Activated CD4-positive, CD25-positive, alpha-beta regulatory T cell treated with anti-CD3 and anti-CD28 coated beads, Interleukin-2, amount 50 U/mL, for 16 hours (primary cell): ENCODE measurements around the gene NDUFB4.
"Not testable (repeated sequence)": the region's sequence is repeated elsewhere in the genome, so short reads cannot be mapped to it uniquely, and the experiment has no call there.

Experiments used
- DNase-seq: peaks from one replicate; pipeline ENCODE4 v3.0.0-alpha.2; 2020; ENCODE audit warnings: low read depth, low spot score

Gene NDUFB4

DNA sequence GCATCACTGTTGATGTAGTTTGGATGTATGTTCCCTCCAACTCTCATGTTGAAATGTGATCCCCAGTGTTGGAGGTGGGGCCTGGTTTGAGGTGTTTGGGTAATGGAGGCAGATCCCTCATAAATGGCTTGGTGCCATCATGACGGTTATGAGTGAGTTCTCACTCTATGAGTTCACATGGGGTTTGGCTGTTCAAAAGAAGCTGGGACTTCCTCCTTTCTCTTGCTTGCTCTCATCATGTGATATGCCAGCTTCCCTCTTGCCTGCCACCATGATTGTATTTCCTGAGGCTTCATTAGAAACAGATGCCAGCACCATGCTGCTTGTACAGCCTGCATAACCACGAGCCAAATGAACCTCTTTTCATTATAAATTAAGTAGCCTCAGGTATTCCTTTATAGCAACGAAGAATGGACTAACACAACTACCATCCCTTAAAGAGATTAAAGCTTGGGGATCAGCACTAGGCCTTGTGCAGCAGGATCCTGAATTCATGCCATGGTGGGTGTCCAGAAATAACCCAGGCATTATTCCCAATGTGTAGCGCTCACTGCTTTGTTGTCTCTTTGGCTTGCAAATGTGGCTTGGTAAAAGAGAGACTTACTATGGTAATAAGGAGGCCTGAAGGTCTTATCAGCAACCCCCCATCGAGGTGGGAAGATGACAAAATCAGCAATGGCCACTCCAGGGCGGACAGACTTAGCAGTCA is 41.9 kb downstream of the NDUFB4 start:
- DNase-seq = no peak

DNA sequence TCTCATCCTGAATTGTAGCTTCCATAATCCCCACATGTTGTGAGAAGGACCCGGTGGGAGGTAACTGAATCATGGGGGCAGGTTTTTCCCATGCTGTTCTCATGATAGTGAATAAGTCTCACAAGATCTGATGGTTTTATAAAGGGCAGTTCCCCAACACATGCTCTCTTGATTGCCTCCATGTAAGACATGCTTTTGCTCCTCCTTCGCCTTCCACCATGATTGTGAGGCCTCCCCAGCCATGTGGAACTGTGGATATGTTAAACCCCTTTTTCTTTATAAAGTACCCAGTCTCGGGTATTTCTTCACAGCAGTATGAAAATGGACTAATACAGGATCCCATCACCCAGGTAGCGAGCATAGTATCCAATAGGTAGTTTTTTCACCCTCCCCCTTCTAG is 42.7 kb downstream of the NDUFB4 start:
- DNase-seq = not testable (repeated sequence)

DNA sequence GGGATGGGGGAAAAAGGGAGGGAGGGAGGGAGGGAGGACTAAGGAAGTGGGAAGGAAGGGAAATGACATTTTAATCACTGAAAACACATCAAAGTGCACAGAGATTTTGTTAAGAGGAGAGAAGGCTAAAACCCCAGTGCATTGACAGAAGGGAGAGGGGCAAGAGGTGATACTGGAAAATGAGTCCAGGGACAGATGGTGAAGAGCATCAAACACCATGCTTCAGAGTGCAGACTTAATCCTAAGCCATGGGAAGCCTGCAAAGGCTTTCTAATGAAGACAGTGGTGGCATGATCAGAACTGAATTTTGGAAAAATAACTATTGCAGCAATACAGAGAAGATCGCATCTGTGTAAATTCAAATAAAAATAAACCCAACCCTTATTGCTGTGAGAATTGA is 44.1 kb downstream of the NDUFB4 start:
- no peak for DNase-seq

DNA sequence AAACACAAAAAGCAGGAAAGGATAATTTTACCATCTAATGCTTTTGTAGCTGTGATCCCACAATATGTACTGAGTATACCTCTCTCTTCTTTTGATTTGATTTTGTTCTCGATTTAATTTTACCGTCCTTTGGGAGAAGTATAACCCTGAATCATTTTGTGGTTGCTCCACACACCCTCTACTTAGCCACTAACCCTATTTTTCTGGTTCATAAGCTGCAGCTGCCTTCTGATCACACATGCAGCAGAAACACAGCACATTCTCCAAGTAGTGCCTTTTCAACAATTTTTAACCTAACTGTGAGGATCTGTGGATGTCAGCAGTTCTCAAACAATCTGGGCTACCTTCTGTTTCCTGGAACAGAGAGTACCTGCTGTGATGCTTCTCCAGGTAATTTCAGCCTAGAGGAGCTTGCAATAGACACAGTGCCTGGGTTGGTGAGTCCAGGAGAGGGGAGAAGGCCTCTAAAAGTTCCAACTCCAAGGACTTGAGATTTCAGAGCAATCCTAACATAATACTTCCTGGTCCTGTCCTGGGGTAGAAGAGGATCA is 45.6 kb downstream of the NDUFB4 start:
- no peak for DNase-seq

DNA sequence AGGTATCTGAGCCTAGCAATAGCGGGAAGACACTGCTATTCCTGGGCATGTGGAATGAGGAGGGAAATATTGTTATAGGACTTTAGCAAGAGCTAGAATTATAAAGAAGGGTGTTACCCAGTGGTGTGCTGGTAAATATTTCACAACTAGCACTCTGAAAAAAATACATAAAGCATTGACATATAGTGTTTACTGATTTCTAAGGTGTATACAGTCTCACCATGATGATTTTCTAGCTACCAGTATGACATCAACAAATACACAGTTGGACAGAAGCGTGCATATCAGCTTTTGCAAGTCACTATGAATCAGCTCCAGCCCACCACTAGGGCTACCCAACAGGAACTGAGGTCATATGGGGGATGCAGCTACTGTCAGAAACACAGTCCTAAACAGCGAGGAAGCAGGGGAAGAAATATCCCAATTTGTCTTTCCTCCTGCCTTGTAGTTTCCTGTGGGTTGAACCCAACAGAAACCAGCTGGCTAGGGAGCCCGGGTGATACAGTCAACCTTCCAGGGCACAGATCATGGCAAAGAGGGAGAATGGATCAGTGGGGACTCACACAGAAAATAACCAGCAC is 46.3 kb downstream of the NDUFB4 start:
- DNase-seq = no peak

DNA sequence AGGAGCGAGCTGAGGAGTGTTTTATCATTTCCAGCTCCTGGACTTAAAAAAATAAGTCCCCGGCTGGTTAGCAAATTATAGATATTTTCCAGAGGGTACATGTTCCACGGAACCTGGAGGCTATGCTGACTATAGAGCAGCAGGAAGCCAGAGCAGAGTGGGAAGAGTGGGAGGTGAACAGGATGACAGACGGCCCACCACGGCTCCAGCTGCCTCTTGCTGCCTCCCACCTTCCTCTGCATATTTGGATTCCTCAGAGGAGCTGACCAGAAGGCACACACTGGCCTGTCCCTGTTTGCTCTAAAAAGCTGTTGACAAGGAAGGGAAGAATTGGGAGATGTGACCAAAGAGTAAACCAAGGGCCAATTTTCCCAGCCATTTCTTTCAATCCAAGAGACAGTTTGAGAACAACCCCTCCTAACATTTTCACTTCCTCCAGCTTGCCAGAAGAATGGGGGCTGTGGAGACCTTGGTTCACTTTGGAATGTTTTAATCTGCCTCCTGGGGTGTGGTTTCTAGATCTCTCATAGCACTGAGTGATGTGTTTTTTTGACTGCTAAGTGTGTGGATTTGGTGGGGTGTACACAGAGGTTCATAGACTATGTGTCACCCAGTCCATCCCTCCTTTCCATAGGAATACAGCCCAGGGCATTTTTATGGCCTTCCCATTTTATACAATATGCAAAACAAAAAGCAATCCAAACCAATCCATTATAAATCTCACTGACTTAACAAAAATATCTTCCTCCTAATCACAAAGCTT is 49.1 kb downstream of the NDUFB4 start:
- DNase-seq = no peak

DNA sequence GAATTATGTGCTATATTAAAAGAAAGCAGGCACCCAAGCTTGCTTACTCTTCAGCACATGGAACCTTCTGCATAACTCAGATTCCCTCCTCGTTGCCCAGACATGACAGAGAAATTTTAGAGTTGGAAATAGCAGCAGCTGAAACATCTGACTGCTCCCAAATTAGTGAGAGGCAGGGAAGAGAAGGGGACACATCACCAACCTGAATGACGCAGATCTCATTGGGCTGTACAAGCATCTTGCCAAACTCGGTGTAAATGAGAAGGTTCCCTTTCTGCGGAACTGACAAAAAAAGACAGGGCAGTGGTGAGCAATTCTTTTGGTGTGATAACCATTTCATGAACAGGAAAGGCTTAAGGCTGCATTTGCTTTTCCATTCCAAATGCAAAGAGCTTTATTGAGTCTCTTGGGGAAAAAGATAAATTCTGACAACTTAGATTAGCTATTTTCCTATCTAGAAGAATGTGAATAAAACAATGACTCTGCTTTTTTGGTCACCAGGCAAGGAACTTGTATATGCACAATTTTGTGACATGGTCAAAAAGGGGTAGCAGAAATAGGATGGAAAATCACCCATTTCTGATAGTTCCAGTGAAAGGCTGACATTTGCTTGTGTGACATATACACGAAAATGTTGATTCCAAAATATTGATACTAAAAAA is 50.8 kb downstream of the NDUFB4 start:
- no peak for DNase-seq

DNA sequence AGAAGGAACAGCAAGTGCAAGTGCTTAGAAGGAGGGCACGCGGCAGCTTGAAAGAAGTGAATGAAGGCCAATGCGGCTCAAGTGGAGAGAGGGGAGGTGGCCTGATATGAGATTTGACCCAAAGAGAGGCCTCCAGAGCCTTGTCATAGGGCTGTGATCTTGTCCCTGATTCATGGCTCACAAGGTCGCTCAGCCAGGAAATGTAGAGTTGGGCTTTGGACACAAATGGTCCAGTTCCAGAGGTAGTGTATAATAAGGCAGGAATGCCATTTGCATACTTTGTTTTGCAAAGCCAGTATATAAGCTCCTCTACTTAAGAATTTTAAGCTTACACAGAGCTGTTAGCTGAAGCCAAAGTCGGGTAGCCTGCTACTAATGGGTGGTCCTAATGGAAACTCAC is 52.2 kb downstream of the NDUFB4 start:
- DNase-seq = no peak

DNA sequence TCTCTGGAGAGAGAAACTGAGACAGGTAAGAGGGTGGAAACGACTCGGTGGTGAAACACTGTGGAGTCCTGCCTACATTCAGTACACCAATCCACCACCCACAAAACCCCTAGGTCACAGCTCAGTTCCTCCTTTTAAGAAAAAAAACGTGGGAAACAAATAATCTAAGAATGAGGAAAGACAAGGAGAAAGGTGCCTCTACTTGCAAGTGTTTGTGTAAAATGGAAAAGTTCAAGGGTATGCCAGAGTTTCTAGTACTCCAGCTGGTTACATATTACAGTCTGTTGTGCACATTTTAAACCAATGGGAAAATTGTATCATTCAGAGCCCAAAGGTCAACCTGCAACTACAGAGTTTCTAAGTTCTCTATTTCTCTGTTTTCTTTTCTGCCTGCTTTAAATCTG is 53.7 kb downstream of the NDUFB4 start:
- DNase-seq = no peak

DNA sequence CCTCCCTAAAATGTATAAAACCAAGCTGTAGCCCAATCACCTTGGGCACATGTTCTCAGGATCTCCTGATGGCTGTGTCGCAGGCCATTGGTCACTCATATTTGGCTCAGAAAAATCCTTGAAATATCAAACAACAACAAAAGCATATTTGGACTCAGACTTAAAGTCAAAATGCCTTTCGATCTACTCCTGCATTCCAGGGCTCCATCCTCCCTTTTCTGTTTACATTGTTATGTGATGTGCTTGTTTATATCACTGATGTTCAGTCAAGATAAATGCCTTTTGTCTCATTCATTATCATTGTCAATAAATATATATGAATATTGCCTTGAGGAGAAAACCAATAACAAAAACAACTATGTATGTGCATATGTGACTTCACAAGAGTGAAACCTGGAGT is 54.2 kb downstream of the NDUFB4 start:
- DNase-seq = no peak
